Astrocyte (in vitro differentiated cells and primary cell): ENCODE data around the gene HLA-DRA. TPM values are rescaled to one million over a fixed set of nuclear protein-coding genes. Genes with fewer than 3 reads are reported as not detected.
A peak's percentile ranks its signal among the peaks of the same experiment; 100 is the strongest.

Experiments used
- DNase-seq: peaks from one replicate; pipeline ENCODE4 v3.0.0-alpha.2; 2010; ENCODE audit warnings: low read depth
- FAIRE-seq: peaks from 2 replicates; lab custom pipeline; 2011; peaks lifted over from hg19 to GRCh38; lab: Jason Lieb, UNC
- H2AFZ ChIP-seq: 2 replicates; pipeline ENCODE4 v1.6.0; 2012; ENCODE audit warnings: low read depth, low read length, inconsistent platforms
- H3K27ac ChIP-seq: 2 replicates; pipeline ENCODE4 v1.5.1; 2011; ENCODE audit warnings: low read depth, low read length, inconsistent platforms
- H3K27me3 ChIP-seq: 2 replicates; pipeline ENCODE4 v1.6.0; 2011; ENCODE audit warnings: low read length, inconsistent platforms; ENCODE audit not compliant: insufficient read depth
- H3K36me3 ChIP-seq: 2 replicates; pipeline ENCODE4 v1.5.1; 2011; ENCODE audit warnings: low read length, inconsistent platforms; ENCODE audit not compliant: insufficient read depth
- H3K4me1 ChIP-seq: 2 replicates; pipeline ENCODE4 v1.5.1; 2011; ENCODE audit warnings: low read length, inconsistent platforms; ENCODE audit not compliant: insufficient read depth
- H3K4me2 ChIP-seq: 2 replicates; pipeline ENCODE4 v1.6.0; 2012; ENCODE audit warnings: low read length, inconsistent platforms
- H3K4me3 ChIP-seq: 2 replicates; pipeline ENCODE4 v1.5.1; 2011; ENCODE audit warnings: low read depth, mild to moderate bottlenecking, low read length, inconsistent platforms; ENCODE audit not compliant: insufficient read depth
- H3K79me2 ChIP-seq: 2 replicates; pipeline ENCODE4 v1.6.0; 2012; ENCODE audit warnings: mild to moderate bottlenecking, low read length, inconsistent platforms; ENCODE audit not compliant: insufficient read depth
- H3K9ac ChIP-seq: 2 replicates; pipeline ENCODE4 v1.6.0; 2012; ENCODE audit warnings: mild to moderate bottlenecking, low read length, inconsistent platforms
- H3K9me3 ChIP-seq: 2 replicates; pipeline ENCODE4 v1.5.1; 2012; ENCODE audit warnings: low read depth, mild to moderate bottlenecking, low read length, inconsistent platforms; ENCODE audit not compliant: insufficient read depth
- H4K20me1 ChIP-seq: 2 replicates; pipeline ENCODE4 v1.6.0; 2012; ENCODE audit warnings: low read length, inconsistent platforms; ENCODE audit not compliant: insufficient read depth
- H3K27ac Mint-ChIP-seq: one replicate; pipeline ENCODE4 v1.8.0; 2021; ENCODE audit warnings: mild to moderate bottlenecking, mixed read lengths; ENCODE audit not compliant: unreplicated experiment
- H3K27me3 Mint-ChIP-seq: one replicate; pipeline ENCODE4 v1.8.0; 2021; ENCODE audit warnings: low read depth, mixed read lengths; ENCODE audit not compliant: unreplicated experiment
- H3K36me3 Mint-ChIP-seq: one replicate; pipeline ENCODE4 v1.8.0; 2021; ENCODE audit warnings: low read depth, mixed read lengths; ENCODE audit not compliant: unreplicated experiment
- H3K4me1 Mint-ChIP-seq: one replicate; pipeline ENCODE4 v1.8.0; 2021; ENCODE audit warnings: low read depth, mixed read lengths; ENCODE audit not compliant: unreplicated experiment
- H3K4me3 Mint-ChIP-seq: one replicate; pipeline ENCODE4 v1.8.0; 2021; ENCODE audit warnings: mild to moderate bottlenecking, moderate library complexity, mixed read lengths; ENCODE audit not compliant: unreplicated experiment
- H3K9me3 Mint-ChIP-seq: one replicate; pipeline ENCODE4 v1.8.0; 2021; ENCODE audit warnings: mild to moderate bottlenecking, mixed read lengths; ENCODE audit not compliant: unreplicated experiment
- CTCF ChIP-seq: IDR thresholded peaks from 2 replicates; pipeline ENCODE4 v1.5.1; 2011; ENCODE audit warnings: low read depth, mild to moderate bottlenecking, inconsistent platforms, low read length, moderate library complexity; ENCODE audit not compliant: insufficient read depth
- EZH2 ChIP-seq: IDR thresholded peaks from 2 replicates; pipeline ENCODE4 v1.6.1; 2012; ENCODE audit warnings: mild to moderate bottlenecking, low read length, inconsistent platforms; ENCODE audit not compliant: insufficient read depth
- total RNA-seq: library from RNA; stranded (reverse); gene quantifications from 2 replicates; pipeline ENCODE4 v1.2.1, GENCODE V29; 2021

HLA-DRA gene
- total RNA-seq, 1 donor from 2014 or later = not detected

GRCh38 chr6:32415521-32416019, 24.1 kb upstream of the HLA-DRA start:
- Histone ChIP-seq H3K4me2 (peak overlapping the region; percentile 82), H3K4me3 (peak overlapping the region; percentile 35), H3K79me2 (no peaks in the 10 kb centered on the region), H3K27ac (no peak overlapping the region), H2AFZ (no peak overlapping the region), H3K27me3 (peaks cover 18% of the 10 kb centered on the region), H4K20me1 (no peaks in the 10 kb centered on the region), H3K36me3 (no peaks in the 10 kb centered on the region), H3K9ac (peak overlapping the region; percentile 18), H3K9me3 (no peaks in the 10 kb centered on the region), H3K4me1 (peaks cover 11% of the 10 kb centered on the region)
- Mint-ChIP-seq H3K9me3 (no peaks in the 10 kb centered on the region), H3K4me3 (peak overlapping the region; percentile 67), H3K27me3 (peaks cover 42% of the 10 kb centered on the region), H3K4me1 (peaks cover 4% of the 10 kb centered on the region), H3K27ac (no peak overlapping the region), H3K36me3 (no peaks in the 10 kb centered on the region)
- TF ChIP-seq CTCF (peak; percentile 99), EZH2 (no peak)
- DNase-seq = peak; percentile 41
- no peak for FAIRE-seq

DNA sequence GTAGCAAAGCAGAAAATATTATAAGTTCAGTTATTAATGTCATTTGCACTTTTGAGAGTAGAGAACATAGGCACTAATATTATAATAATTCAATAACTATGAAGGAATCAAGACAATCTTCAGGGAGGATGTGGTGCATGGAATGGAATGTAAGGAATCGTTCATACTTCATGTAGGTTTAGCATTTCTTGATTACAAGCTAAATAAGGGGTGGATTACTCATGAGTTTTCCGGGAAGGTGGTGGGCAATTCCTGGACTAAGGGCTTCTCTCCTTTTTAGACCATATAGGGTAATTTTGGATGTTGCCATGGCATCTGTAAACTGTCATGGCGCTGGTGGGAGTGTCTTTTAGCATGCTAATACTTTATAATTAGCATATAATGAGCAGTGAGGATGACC, 23.7 kb upstream of the HLA-DRA start:
- Histone ChIP-seq H3K4me2 (peak overlapping the region; percentile 82), H3K27me3 (peaks cover 23% of the 10 kb centered on the region), H3K9ac (peak overlapping the region; percentile 18), H3K4me3 (no peak overlapping the region), H2AFZ (no peak overlapping the region), H3K36me3 (no peaks in the 10 kb centered on the region), H3K4me1 (peaks cover 11% of the 10 kb centered on the region), H3K9me3 (no peaks in the 10 kb centered on the region), H4K20me1 (no peaks in the 10 kb centered on the region), H3K79me2 (no peaks in the 10 kb centered on the region), H3K27ac (no peak overlapping the region)
- Mint-ChIP-seq H3K4me3 (no peak overlapping the region), H3K27me3 (peaks cover 42% of the 10 kb centered on the region), H3K9me3 (no peaks in the 10 kb centered on the region), H3K27ac (no peak overlapping the region), H3K4me1 (peaks cover 4% of the 10 kb centered on the region), H3K36me3 (no peaks in the 10 kb centered on the region)
- TF ChIP-seq EZH2 = no peak
- TF ChIP-seq CTCF = no peak
- DNase-seq (peak; percentile 42), FAIRE-seq (no peak)

- no peak for FAIRE-seq
- H3K9me3 Mint-ChIP-seq = no peaks in the 10 kb centered on the region
Measured at GRCh38 chr6:32424589-32425300, 14.9 kb upstream of the HLA-DRA start.

More at GRCh38 chr6:32424589-32425300, 14.9 kb upstream of the HLA-DRA start:
- Mint-ChIP-seq H3K27ac (no peak overlapping the region), H3K27me3 (peaks cover 15% of the 10 kb centered on the region), H3K4me1 (peaks cover 3% of the 10 kb centered on the region), H3K36me3 (no peaks in the 10 kb centered on the region), H3K4me3 (no peak overlapping the region)
- Histone ChIP-seq H3K4me1 (no peaks in the 10 kb centered on the region), H3K27ac (no peak overlapping the region), H4K20me1 (no peaks in the 10 kb centered on the region), H3K79me2 (no peaks in the 10 kb centered on the region), H3K4me2 (no peak overlapping the region), H2AFZ (no peak overlapping the region), H3K9me3 (no peaks in the 10 kb centered on the region), H3K9ac (no peak overlapping the region), H3K36me3 (no peaks in the 10 kb centered on the region), H3K27me3 (peaks cover 15% of the 10 kb centered on the region), H3K4me3 (no peak overlapping the region)
- TF ChIP-seq EZH2 = no peak
- no peak for TF ChIP-seq CTCF
- no peak for DNase-seq
